ENCODE data around the gene ABCA7. TPM values are rescaled to one million over a fixed set of nuclear protein-coding genes. Genes with fewer than 3 reads are reported as not detected.

ABCA7 gene
- total RNA-seq, 4 donors from 2014 or later, result 12.6 to 24.4 (median 18.7) TPM

- intact Hi-C loops (cut with DNase I), result no loop called here
- no peak for DNase-seq
- H3K36me3 ChIP-seq, result peaks cover 0 to 12% (median 4%) of the 10 kb centered on the region in 3 donors
- WGBS, 2 donors, result 54 to 67% methylated on average over 9 to 12 of the region's 32 CpGs
- no peak overlapping the region for H3K27ac ChIP-seq
- H3K4me1 ChIP-seq, result peaks cover 10 to 26% (median 19%) of the 10 kb centered on the region in 3 donors
- TF ChIP-seq POLR2A (IDR thresholded peaks at IDR 0.05), result no peak
- TF ChIP-seq, protein P1, sequence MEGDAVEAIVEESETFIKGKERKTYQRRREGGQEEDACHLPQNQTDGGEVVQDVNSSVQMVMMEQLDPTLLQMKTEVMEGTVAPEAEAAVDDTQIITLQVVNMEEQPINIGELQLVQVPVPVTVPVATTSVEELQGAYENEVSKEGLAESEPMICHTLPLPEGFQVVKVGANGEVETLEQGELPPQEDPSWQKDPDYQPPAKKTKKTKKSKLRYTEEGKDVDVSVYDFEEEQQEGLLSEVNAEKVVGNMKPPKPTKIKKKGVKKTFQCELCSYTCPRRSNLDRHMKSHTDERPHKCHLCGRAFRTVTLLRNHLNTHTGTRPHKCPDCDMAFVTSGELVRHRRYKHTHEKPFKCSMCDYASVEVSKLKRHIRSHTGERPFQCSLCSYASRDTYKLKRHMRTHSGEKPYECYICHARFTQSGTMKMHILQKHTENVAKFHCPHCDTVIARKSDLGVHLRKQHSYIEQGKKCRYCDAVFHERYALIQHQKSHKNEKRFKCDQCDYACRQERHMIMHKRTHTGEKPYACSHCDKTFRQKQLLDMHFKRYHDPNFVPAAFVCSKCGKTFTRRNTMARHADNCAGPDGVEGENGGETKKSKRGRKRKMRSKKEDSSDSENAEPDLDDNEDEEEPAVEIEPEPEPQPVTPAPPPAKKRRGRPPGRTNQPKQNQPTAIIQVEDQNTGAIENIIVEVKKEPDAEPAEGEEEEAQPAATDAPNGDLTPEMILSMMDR (IDR thresholded peaks at IDR 0.05), result no peak
- no peaks in the 10 kb centered on the region for H3K9me3 ChIP-seq
- peaks cover 7 to 56% (median 13%) of the 10 kb centered on the region in 4 donors for H3K27me3 ChIP-seq
- H3K4me3 ChIP-seq, result no peak overlapping the region
Measured at GRCh38 chr19:1004204-1004802, 35.6 kb upstream of the ABCA7 start.

DNA sequence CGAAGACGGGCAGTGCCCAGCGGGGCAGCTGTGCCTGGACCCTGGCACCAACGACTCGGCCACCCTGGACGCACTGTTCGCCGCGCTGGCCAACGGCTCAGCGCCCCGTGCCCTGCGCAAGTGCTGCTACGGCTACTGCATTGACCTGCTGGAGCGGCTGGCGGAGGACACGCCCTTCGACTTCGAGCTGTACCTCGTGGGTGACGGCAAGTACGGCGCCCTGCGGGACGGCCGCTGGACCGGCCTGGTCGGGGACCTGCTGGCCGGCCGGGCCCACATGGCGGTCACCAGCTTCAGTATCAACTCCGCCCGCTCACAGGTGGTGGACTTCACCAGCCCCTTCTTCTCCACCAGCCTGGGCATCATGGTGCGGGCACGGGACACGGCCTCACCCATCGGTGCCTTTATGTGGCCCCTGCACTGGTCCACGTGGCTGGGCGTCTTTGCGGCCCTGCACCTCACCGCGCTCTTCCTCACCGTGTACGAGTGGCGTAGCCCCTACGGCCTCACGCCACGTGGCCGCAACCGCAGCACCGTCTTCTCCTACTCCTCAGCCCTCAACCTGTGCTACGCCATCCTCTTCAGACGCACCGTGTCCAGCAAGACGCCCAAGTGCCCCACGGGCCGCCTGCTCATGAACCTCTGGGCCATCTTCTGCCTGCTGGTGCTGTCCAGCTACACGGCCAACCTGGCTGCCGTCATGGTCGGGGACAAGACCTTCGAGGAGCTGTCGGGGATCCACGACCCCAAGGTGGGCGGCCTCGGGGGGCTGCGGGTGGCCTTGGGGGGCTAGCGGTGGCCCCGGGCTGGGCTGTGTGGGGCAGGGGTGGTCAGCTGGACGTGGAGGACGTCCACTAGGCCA lies 34.9 kb upstream of the ABCA7 start:
- Histone ChIP-seq H3K9me3 (no peaks in the 10 kb centered on the region), H3K27ac (no peak overlapping the region), H3K4me3 (no peak overlapping the region), H3K4me1 (peaks cover 10 to 31% (median 19%) of the 10 kb centered on the region in 3 donors), H3K27me3 (peaks cover 5 to 48% (median 11%) of the 10 kb centered on the region in 4 donors), H3K36me3 (peaks cover 4 to 20% (median 10%) of the 10 kb centered on the region in 3 donors)
- DNase-seq, result no peak
- intact Hi-C loops (cut with DNase I), result no loop called here
- TF ChIP-seq POLR2A (IDR thresholded peaks at IDR 0.05), result no peak
- 79 to 86% methylated on average over 19 to 27 of the region's 70 CpGs for WGBS, 2 donors

- Histone ChIP-seq H3K36me3 (peaks cover 19 to 38% (median 29%) of the 10 kb centered on the region in 3 donors), H3K9me3 (no peaks in the 10 kb centered on the region), H3K27ac (no peak overlapping the region), H3K4me3 (no peak overlapping the region), H3K27me3 (peaks cover 0 to 30% (median under 1%) of the 10 kb centered on the region in 4 donors), H3K4me1 (peaks cover under 1 to 18% (median under 1%) of the 10 kb centered on the region in 3 donors)
- WGBS, 2 donors, result 67 to 77% methylated on average over 17 to 18 of the region's 27 CpGs
- no peak for TF ChIP-seq POLR2A (IDR thresholded peaks at IDR 0.05)
- TF ChIP-seq, protein P1 (IDR thresholded peaks at IDR 0.05), result no peak
- intact Hi-C loops (cut with DNase I), result no loop called here
- DNase-seq, result no peak
Measured at GRCh38 chr19:1006711-1007398, 33.1 kb upstream of the ABCA7 start.

DNA sequence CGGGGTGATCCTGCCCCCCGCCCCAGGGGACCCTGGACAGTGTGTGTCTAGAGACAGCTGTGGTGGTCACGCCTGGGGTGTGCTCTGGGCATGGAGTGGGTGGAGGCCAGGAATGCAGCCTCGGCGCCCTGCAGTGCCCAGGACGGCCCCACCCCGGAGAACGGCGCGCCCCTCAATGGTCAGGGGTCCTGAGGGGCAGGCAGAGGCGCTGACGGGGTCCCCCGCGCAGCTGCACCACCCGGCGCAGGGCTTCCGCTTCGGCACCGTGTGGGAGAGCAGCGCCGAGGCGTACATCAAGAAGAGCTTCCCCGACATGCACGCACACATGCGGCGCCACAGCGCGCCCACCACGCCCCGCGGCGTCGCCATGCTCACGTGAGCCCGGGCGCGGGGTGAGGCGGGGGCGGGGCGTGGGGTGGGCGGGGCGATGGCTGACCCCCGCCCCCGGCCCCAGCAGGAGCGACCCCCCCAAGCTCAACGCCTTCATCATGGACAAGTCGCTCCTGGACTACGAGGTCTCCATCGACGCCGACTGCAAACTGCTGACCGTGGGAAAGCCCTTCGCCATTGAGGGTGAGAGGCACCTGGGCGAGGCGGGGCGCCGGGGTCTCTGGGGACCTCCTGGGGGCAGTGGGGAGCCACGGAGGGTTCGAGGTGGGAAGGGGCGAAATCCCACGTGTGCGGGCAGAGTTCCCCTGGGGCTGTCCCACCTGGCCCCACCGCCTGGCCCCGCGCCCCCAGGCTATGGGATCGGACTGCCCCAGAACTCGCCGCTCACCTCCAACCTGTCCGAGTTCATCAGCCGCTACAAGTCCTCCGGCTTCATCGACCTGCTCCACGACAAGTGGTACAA lies 32.3 kb upstream of the ABCA7 start:
- 90% methylated on average over 8 to 17 of the region's 73 CpGs for WGBS, 2 donors
- intact Hi-C loops (cut with DNase I), result no loop called here
- peaks cover 0 to 23% (median 0%) of the 10 kb centered on the region in 4 donors for H3K27me3 ChIP-seq
- H3K4me3 ChIP-seq, result no peak overlapping the region
- no peaks in the 10 kb centered on the region for H3K9me3 ChIP-seq
- peaks cover 27 to 46% (median 36%) of the 10 kb centered on the region in 3 donors for H3K36me3 ChIP-seq
- DNase-seq, result no peak
- TF ChIP-seq POLR2A (IDR thresholded peaks at IDR 0.05), result no peak
- TF ChIP-seq, protein P1 (IDR thresholded peaks at IDR 0.05), result no peak
- H3K4me1 ChIP-seq, result peaks cover 0 to 17% (median 0%) of the 10 kb centered on the region in 3 donors
- H3K27ac ChIP-seq, result no peak overlapping the region
